Measurements from ENCODE around the gene CRCP.
"Not testable (repeated sequence)": the region's sequence is repeated elsewhere in the genome, so short reads cannot be mapped to it uniquely, and the experiment has no call there.

The CRCP gene

GRCh38 chr7:66114743-66115649 is at the start of gene CRCP:
CRCP (plus strand) TSS chr7:66114847; CDS start chr7:66114963, 116 bp downstream.
- DNase-seq (ENCODE audit: low read depth, low spot score): peak; percentile 41

GRCh38 chr7:66069732-66070131 is 44.9 kb upstream of the CRCP start:
- DNase-seq (ENCODE audit: low read depth, low spot score): no peak

GRCh38 chr7:66070222-66070621 is 44.4 kb upstream of the CRCP start:
- no peak for DNase-seq (ENCODE audit: low read depth, low spot score)

GRCh38 chr7:66072208-66072607 is 42.4 kb upstream of the CRCP start:
- not testable (repeated sequence) for DNase-seq (ENCODE audit: low read depth, low spot score)

GRCh38 chr7:66075590-66076461 is 38.8 kb upstream of the CRCP start, which contains the start of gene ASL:
ASL (plus strand) TSS chr7:66075819; CDS start chr7:66076082, 263 bp downstream.
- DNase-seq (ENCODE audit: low read depth, low spot score): peak; percentile 67

GRCh38 chr7:66076462-66077329 is 38.0 kb upstream of the CRCP start:
- DNase-seq (ENCODE audit: low read depth, low spot score): no peak

GRCh38 chr7:66078067-66078466 is 36.6 kb upstream of the CRCP start:
- DNase-seq (ENCODE audit: low read depth, low spot score): no peak

- DNase-seq (ENCODE audit: low read depth, low spot score): no peak
These were observed 32.6 kb upstream of the CRCP start for GRCh38 chr7:66082083-66082482.

GRCh38 chr7:66082886-66083415 is 31.7 kb upstream of the CRCP start:
- DNase-seq (ENCODE audit: low read depth, low spot score): no peak

- no peak for DNase-seq (ENCODE audit: low read depth, low spot score)
These were observed 31.0 kb upstream of the CRCP start for GRCh38 chr7:66083677-66084076.

GRCh38 chr7:66088861-66089838 is 25.5 kb upstream of the CRCP start:
- DNase-seq (ENCODE audit: low read depth, low spot score): no peak

- no peak for DNase-seq (ENCODE audit: low read depth, low spot score)
These were observed 22.0 kb upstream of the CRCP start for GRCh38 chr7:66092654-66093053.

GRCh38 chr7:66095010-66095409 is 19.6 kb upstream of the CRCP start:
- DNase-seq (ENCODE audit: low read depth, low spot score): no peak

GRCh38 chr7:66099232-66099550 is 15.5 kb upstream of the CRCP start:
- DNase-seq (ENCODE audit: low read depth, low spot score): no peak

- no peak for DNase-seq (ENCODE audit: low read depth, low spot score)
These were observed 14.9 kb upstream of the CRCP start for GRCh38 chr7:66099551-66100407.

GRCh38 chr7:66100408-66101050 is 14.1 kb upstream of the CRCP start:
- DNase-seq (ENCODE audit: low read depth, low spot score): no peak

- DNase-seq (ENCODE audit: low read depth, low spot score): not testable (repeated sequence)
These were observed 12.5 kb upstream of the CRCP start for GRCh38 chr7:66102168-66102567.

GRCh38 chr7:66103994-66104393 is 10.7 kb upstream of the CRCP start:
- not testable (repeated sequence) for DNase-seq (ENCODE audit: low read depth, low spot score)

All from smooth muscle cell of the brain vasculature (primary cell).